Ovary (tissue), 3 donors: ENCODE measurements around the gene RABL6.
"Not testable (repeated sequence)": the region's sequence is repeated elsewhere in the genome, so short reads cannot be mapped to it uniquely, and the experiment has no call there.

Source experiments
- CTCF ChIP-seq, 3 donors: fragments of 450-650 bp in 2 of 3; fragments of 200-600 bp in 1 of 3; IDR thresholded peaks; one replicate each; pipeline versions ENCODE4 v1.5.1 to v1.8.0; 2016 to 2022; ENCODE audit warnings: antibody characterized with exemption in 3 of 3, mild to moderate bottlenecking in 1 of 3
- EP300 ChIP-seq: sonication (generic); formaldehyde crosslinking; IDR thresholded peaks from one replicate; pipeline ENCODE4 v1.6.1; 2017; ENCODE audit warnings: antibody characterized with exemption
- POLR2A ChIP-seq: fragments of 450-650 bp; IDR thresholded peaks from one replicate; pipeline ENCODE4 v1.6.1; 2017; ENCODE audit warnings: antibody characterized with exemption, mild to moderate bottlenecking, moderate library complexity
- donor health status: DM: no; HTN: no; CAD: no.

- TF ChIP-seq CTCF (IDR thresholded peaks at IDR 0.05); EP300; POLR2A: not testable (repeated sequence)
Observed at GRCh38 chr9:136837856-136838277, 30.1 kb downstream of the RABL6 start.
